Urothelium cell line (cell line): ENCODE measurements around the gene DSCAML1.
A peak's percentile ranks its signal among the peaks of the same experiment; 100 is the strongest.

Experiments used
- DNase-seq: peaks from one replicate; pipeline ENCODE4 v3.0.0; 2011; ENCODE audit warnings: low spot score, mixed read lengths
- FAIRE-seq: peaks from 2 replicates; lab custom pipeline; 2011; peaks lifted over from hg19 to GRCh38; lab: Jason Lieb, UNC

DSCAML1 gene

GRCh38 chr11:117795638-117796455 lies 1.2 kb downstream of the DSCAML1 start:
- DNase-seq = no peak
- FAIRE-seq = no peak

GRCh38 chr11:117794772-117795629 lies 2.0 kb downstream of the DSCAML1 start:
- no peak for DNase-seq
- FAIRE-seq = no peak

GRCh38 chr11:117794135-117794534 lies 2.9 kb downstream of the DSCAML1 start:
- FAIRE-seq (no peak), DNase-seq (no peak)

- FAIRE-seq (no peak), DNase-seq (no peak)
These were observed 3.4 kb downstream of the DSCAML1 start for GRCh38 chr11:117793583-117793982.

DNA sequence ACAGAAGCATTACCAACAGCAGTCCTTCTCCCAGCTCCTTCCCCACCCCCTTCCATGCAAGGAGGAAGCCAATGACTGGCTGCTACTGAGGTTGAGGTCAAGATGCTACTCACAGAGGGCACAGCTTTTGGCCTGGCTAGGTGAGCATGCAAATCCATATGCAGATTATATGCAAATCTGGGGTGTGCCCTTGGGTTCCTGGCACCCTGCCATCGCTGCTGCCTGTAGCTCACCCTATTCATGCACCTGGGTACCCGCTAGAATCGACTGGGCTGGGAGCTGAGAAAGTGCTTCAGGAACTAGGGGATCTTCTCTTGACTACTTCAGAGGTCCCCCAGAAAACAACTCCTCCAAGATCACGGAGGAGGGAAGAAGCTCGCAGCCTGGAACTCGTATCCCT lies 4.0 kb downstream of the DSCAML1 start:
- DNase-seq = no peak
- no peak for FAIRE-seq

GRCh38 chr11:117792241-117792640 lies 4.8 kb downstream of the DSCAML1 start:
- FAIRE-seq (no peak), DNase-seq (no peak)

DNA sequence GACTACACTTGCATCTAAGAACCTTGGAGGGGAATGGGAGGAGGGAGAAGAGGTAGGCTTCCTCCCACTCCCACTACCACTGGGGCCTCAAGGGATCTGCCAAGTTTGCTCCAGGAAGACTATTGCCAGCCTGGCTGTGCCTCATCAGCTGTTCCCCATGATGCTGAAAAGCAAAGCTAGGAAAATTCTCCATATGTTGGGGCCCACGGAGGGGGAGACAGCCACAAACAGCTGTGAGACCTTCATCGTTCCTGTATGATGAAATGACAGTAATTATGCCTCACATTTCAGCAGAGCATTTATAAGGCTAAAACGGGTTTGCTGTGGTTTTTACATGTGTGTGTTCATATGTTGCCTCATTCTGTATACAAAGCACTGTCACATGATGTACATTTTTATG lies 6.7 kb downstream of the DSCAML1 start:
- DNase-seq (no peak), FAIRE-seq (no peak)

GRCh38 chr11:117789241-117789640 lies 7.8 kb downstream of the DSCAML1 start:
- FAIRE-seq (no peak), DNase-seq (no peak)

DNA sequence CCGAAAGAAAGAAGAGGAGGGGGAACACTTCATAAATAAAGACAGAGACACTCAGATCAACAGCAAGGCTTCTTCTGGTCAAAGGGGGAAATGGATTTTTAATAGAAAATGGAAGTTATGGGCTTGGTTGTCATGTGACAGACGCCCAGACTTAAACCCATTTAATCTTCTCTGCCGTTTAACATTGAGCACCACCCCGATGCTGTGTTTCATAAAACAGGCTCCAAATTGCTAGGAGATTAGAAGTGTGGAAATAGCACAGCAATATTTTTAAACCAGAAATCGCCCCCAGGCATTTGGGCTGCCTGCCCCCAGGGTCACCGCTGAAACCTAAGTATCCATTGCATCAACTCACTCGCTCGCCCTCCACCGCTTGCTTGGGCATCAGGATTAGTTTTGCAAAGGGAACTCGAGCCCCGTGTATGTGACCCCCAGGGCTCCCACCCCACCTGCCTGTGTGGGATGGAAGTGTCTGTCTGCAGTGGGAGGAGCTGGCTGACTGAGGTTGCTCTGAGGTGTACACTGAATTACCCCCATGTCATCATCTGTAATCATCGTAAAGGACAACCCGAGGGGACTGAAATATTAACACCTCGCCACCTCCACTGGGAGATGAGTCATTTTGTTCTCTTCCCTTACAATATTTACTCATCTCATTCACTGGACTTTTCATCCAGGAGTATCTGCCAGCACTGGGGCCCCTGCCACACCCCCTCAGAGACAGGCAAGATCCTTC lies 10.7 kb downstream of the DSCAML1 start:
- DNase-seq (no peak), FAIRE-seq (no peak)

GRCh38 chr11:117782101-117782500 lies 14.9 kb downstream of the DSCAML1 start:
- DNase-seq = no peak
- no peak for FAIRE-seq

- no peak for DNase-seq
- no peak for FAIRE-seq
These were observed 15.4 kb downstream of the DSCAML1 start for GRCh38 chr11:117781627-117782026.

GRCh38 chr11:117780456-117780855 lies 16.6 kb downstream of the DSCAML1 start:
- DNase-seq = peak; percentile 8
- no peak for FAIRE-seq

- DNase-seq (no peak), FAIRE-seq (no peak)
These were observed 22.5 kb downstream of the DSCAML1 start for GRCh38 chr11:117774553-117774952.

DNA sequence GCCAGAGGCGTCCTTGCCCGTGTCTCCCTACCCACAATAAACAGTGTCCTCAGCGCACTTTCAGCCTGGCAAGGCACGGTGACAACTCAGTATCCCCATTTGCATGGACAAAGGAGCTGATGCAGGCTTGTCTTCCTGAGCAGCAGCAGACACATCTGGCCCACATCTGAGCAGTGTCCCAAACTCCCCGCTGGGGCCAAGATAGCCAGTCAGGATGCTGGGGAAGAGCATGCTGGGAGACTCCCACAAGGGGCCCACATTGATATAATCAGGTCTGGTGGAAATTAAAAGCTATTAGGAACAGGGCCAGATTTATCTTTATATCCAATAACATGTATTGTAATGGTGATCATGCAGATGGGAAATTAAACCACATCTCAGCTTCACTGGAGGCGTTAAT lies 24.7 kb downstream of the DSCAML1 start:
- DNase-seq (no peak), FAIRE-seq (no peak)

GRCh38 chr11:117771841-117772240 lies 25.2 kb downstream of the DSCAML1 start:
- no peak for FAIRE-seq

GRCh38 chr11:117771197-117771596 lies 25.8 kb downstream of the DSCAML1 start:
- no peak for DNase-seq
- no peak for FAIRE-seq

More at GRCh38 chr11:117771841-117772240, 25.2 kb downstream of the DSCAML1 start:
- DNase-seq = no peak

DNA sequence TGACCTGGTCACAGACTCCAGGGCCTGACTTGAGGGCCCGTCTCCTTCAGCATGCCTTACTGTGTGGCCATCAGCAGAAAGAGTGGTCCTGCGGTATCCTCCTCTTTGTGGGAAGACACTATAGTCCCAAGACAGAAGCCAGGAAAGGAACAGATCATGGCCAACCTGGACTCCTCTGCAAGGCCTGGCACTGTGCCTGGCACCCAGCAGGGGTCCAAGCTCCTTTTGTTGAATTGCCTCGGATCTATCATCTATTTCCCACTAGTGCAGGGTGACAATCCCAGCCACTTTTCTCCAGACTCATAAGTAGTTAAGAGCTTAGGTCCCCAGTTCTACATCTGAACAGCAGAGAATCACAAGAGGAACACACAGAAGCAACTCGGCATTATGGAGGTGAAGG lies 27.0 kb downstream of the DSCAML1 start:
- DNase-seq (no peak), FAIRE-seq (no peak)

GRCh38 chr11:117769533-117769932 lies 27.5 kb downstream of the DSCAML1 start:
- DNase-seq (no peak), FAIRE-seq (no peak)

DNA sequence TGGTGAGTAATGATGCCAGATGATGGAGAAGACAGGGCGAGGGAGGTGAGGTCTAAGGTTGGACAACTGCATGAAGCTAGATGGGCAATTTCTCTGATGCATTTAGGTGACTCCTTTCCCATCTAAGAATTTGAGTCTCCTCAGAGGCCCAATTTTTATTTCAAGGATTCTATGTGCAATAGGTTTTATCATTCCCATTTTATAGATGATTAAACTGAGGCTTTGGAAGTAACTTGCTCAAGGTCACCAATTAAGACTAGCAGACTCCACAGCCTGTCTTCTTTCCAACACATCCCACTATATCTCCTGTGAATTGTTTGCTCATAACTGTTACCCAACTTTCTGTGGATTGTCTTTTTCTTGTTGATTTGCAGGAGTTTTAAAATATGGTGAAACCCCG lies 28.5 kb downstream of the DSCAML1 start:
- FAIRE-seq (no peak), DNase-seq (no peak)

- FAIRE-seq (no peak), DNase-seq (no peak)
These were observed 29.9 kb downstream of the DSCAML1 start for GRCh38 chr11:117767071-117767470.

DNA sequence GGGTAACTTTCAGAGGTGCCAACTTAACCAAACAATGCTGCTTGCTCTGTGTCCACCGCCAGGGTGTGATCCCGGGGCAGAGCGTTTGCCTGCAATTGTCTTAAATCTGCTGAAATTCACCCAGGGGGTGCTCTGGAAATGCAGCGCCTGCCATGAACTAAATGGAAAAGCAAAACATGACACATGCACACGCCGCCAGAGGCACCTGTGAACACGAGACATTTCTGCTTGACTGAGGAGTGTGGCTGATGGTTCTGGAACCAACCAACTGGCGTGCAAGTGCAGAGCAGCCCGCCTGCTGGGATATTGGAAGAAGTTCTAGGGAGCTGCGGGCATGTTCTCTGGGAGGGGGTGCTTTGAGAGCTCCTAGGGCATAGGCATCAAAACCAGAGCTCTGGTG lies 30.4 kb downstream of the DSCAML1 start:
- no peak for DNase-seq
- no peak for FAIRE-seq
